B cell (primary cell): Measurements from ENCODE around the gene TMX2. TPM values are rescaled to one million over a fixed set of nuclear protein-coding genes. Genes with fewer than 3 reads are reported as not detected.

ENCODE experiments used
- ATAC-seq: fragments of 200-7000 bp; cut with Tn5 transposase; one replicate; pipeline ENCODE4 v1.10.0; 2021; ENCODE audit warnings: low read depth, mild to moderate bottlenecking, moderate number of reproducible peaks, moderate library complexity
- CTCF ChIA-PET: fragments of 350-600 bp; sonication (Branson Sonifier 250); formaldehyde crosslinking; loops from one replicate; lab custom pipeline; 2021; ENCODE audit warnings: antibody characterized with exemption, inconsistent platforms; lab: Charles Lee
- POLR2A ChIA-PET: fragments of 350-600 bp; sonication (Branson Sonifier 250); formaldehyde crosslinking; loops from one replicate; lab custom pipeline; 2021; ENCODE audit warnings: antibody characterized with exemption; lab: Charles Lee
- DNase-seq: peaks from one replicate; pipeline ENCODE4 v3.0.0; 2013
- H2AFZ ChIP-seq: 2 replicates; pipeline ENCODE4 v1.6.1; 2012; ENCODE audit warnings: mild to moderate bottlenecking, low read depth, low read length; ENCODE audit not compliant: insufficient read depth, poor library complexity, severe bottlenecking
- H3K27ac ChIP-seq, 2 donors: 1 replicate in 1 of 2; 2 replicates in 1 of 2; pipeline ENCODE4 v1.5.1; 2012 to 2013; ENCODE audit warnings: low read length in 2 of 2, mild to moderate bottlenecking in 2 of 2, moderate library complexity in 1 of 2
- H3K27me3 ChIP-seq, 4 experiments: fragments of 200-600 bp in 1 of 4; sonication (generic) in 1 of 4; replicated peaks in 1 of 4; 1 replicate in 2 of 4; 2 replicates in 2 of 4; pipeline versions ENCODE4 v1.6.1 to v1.7.0; 2013 to 2016; ENCODE audit warnings: low read length in 3 of 4, mild to moderate bottlenecking in 2 of 4, mixed read lengths in 1 of 4, moderate library complexity in 1 of 4; ENCODE audit not compliant: insufficient read depth in 4 of 4, control insufficient read depth in 3 of 4; ENCODE audit errors: control extremely low read depth in 1 of 4
- H3K36me3 ChIP-seq, 2 experiments: replicated peaks in 1 of 2; 1 replicate in 1 of 2; 2 replicates in 1 of 2; pipeline versions ENCODE4 v1.6.1 to v1.7.1; 2013; ENCODE audit warnings: low read length in 1 of 2; ENCODE audit not compliant: insufficient read depth in 2 of 2, control insufficient read depth in 1 of 2; ENCODE audit errors: control extremely low read depth in 1 of 2, extremely low read depth in 1 of 2
- H3K4me1 ChIP-seq, 2 donors: fragments of 200-600 bp in 1 of 2; sonication (generic) in 1 of 2; 1 replicate in 1 of 2; 2 replicates in 1 of 2; pipeline versions ENCODE4 v1.5.1 to v1.6.1; 2013 to 2017; ENCODE audit warnings: low read length in 2 of 2; ENCODE audit not compliant: control insufficient read depth in 2 of 2, insufficient read depth in 2 of 2
- H3K4me2 ChIP-seq: replicated peaks from 2 replicates; pipeline ENCODE3; 2012; ENCODE audit warnings: mild to moderate bottlenecking, low read depth, low read length; ENCODE audit not compliant: poor library complexity, severe bottlenecking
- H3K4me3 ChIP-seq, 5 experiments: fragments of 200-600 bp in 1 of 5; sonication (generic) in 1 of 5; 1 replicate in 3 of 5; 2 replicates in 2 of 5; pipeline versions ENCODE4 v1.5.1 to v1.7.0; 2011 to 2016; ENCODE audit warnings: low read length in 4 of 5, mild to moderate bottlenecking in 4 of 5, low read depth in 2 of 5, control low read depth in 1 of 5, moderate library complexity in 1 of 5; ENCODE audit not compliant: insufficient read depth in 1 of 5; ENCODE audit errors: control extremely low read depth in 1 of 5, extremely low read depth in 1 of 5
- H3K79me2 ChIP-seq: fragments of 200-600 bp; sonication (generic); one replicate; pipeline ENCODE4 v1.6.0; 2016; ENCODE audit warnings: low read length; ENCODE audit not compliant: control insufficient read depth, insufficient read depth
- H3K9ac ChIP-seq: fragments of 200-600 bp; sonication (generic); 2 replicates; pipeline ENCODE4 v1.6.1; 2017; ENCODE audit warnings: mild to moderate bottlenecking, low read length, moderate library complexity
- H3K9me3 ChIP-seq, 3 donors: one replicate each; pipeline versions ENCODE4 v1.6.1 to v1.7.1; 2013; ENCODE audit warnings: low read length in 2 of 3; ENCODE audit not compliant: control insufficient read depth in 2 of 3, insufficient read depth in 1 of 3; ENCODE audit errors: control extremely low read depth in 1 of 3
- H4K20me1 ChIP-seq: 2 replicates; pipeline ENCODE4 v1.6.0; 2012; ENCODE audit warnings: mild to moderate bottlenecking, low read length; ENCODE audit not compliant: insufficient read depth, control insufficient read depth, poor library complexity, severe bottlenecking
- H3K27ac Mint-ChIP-seq: one replicate; pipeline ENCODE4 v1.8.0; 2021; ENCODE audit warnings: mixed read lengths
- H3K27me3 Mint-ChIP-seq: one replicate; pipeline ENCODE4 v1.8.0; 2021; ENCODE audit warnings: mixed read lengths
- H3K4me1 Mint-ChIP-seq: one replicate; pipeline ENCODE4 v1.8.0; 2021; ENCODE audit warnings: mixed read lengths
- H3K4me3 Mint-ChIP-seq: one replicate; pipeline ENCODE4 v1.8.0; 2021; ENCODE audit warnings: mixed read lengths
- H3K9me3 Mint-ChIP-seq: one replicate; pipeline ENCODE4 v1.8.0; 2022; ENCODE audit warnings: mixed read lengths; ENCODE audit not compliant: insufficient read depth
- EZH2 ChIP-seq: IDR thresholded peaks from 2 replicates; pipeline ENCODE4 v1.6.1; 2012; ENCODE audit warnings: borderline replicate concordance, low read depth, mild to moderate bottlenecking, moderate library complexity, low read length; ENCODE audit not compliant: insufficient read depth, poor library complexity, severe bottlenecking
- WGBS: methylation state at CpG from one replicate; pipeline ENCODE4 v1.1.5; 2013; ENCODE audit warnings: missing lambda C conversion rate; ENCODE audit not compliant: insufficient coverage; 5-methylcytosine and 5-hydroxymethylcytosine counted together
- intact Hi-C: fragments of 100-400 bp; cut with micrococcal nuclease; formaldehyde crosslinking; loops from one replicate; pipeline ENCODE4 v1.10.0; 2022
- polyA plus RNA-seq: library from polyadenylated mRNA; depleted of rRNA; stranded (reverse); fragments of >200 nt; gene quantifications from 2 replicates; pipeline ENCODE4 v1.2.3, GENCODE V29; 2012
- total RNA-seq, 2 donors: library from RNA; stranded (reverse); fragments of 120-200 nt in 1 of 2; gene quantifications; 1 replicate in 1 of 2; 2 replicates in 1 of 2; pipeline versions ENCODE4 v1.2.3 to v1.2.4, GENCODE V29; 2013 to 2022
- TF ChIP-seq, protein P1 (sequence below): fragments of 200-600 bp; IDR thresholded peaks from one replicate; pipeline ENCODE4 v1.8.0; 2022; ENCODE audit warnings: antibody characterized with exemption, mild to moderate bottlenecking

TMX2 gene
- total and polyA plus RNA-seq, 2 donors (not counting 1 experiment from before 2014, with no cell fraction given): 40.3 to 60.2 TPM

- no peak for ATAC-seq
- CTCF ChIA-PET: interaction anchor here (0.6 to 6.0 kb wide), 3 partner anchors 12 to 1664 kb away, joined by 3 to 68 read pairs (median 6); partner anchors contain the start of gene BTBD18
- Mint-ChIP-seq H3K9me3 (no peaks in the 10 kb centered on the region), H3K4me1 (peaks cover 30% of the 10 kb centered on the region), H3K4me3 (peak overlapping the region; percentile 74), H3K27me3 (no peaks in the 10 kb centered on the region), H3K27ac (no peak overlapping the region)
- Histone ChIP-seq H3K27me3 (no peaks in the 10 kb centered on the region), H2AFZ (no peak overlapping the region), H3K4me1 (peaks cover 15 to 19% of the 10 kb centered on the region in 2 donors), H3K4me2 (peak overlapping the region; percentile 69), H3K9me3 (no peaks in the 10 kb centered on the region), H3K27ac (peak overlapping the region in 1 of 2 donors; percentile 36), H4K20me1 (no peaks in the 10 kb centered on the region), H3K4me3 (no peak overlapping the region), H3K79me2 (peaks cover 70% of the 10 kb centered on the region), H3K36me3 (no peaks in the 10 kb centered on the region), H3K9ac (no peak overlapping the region)
- WGBS: 94% methylated on average over 4 of the region's 4 CpGs
- intact Hi-C loops: no loop called here
- TF ChIP-seq, protein P1, sequence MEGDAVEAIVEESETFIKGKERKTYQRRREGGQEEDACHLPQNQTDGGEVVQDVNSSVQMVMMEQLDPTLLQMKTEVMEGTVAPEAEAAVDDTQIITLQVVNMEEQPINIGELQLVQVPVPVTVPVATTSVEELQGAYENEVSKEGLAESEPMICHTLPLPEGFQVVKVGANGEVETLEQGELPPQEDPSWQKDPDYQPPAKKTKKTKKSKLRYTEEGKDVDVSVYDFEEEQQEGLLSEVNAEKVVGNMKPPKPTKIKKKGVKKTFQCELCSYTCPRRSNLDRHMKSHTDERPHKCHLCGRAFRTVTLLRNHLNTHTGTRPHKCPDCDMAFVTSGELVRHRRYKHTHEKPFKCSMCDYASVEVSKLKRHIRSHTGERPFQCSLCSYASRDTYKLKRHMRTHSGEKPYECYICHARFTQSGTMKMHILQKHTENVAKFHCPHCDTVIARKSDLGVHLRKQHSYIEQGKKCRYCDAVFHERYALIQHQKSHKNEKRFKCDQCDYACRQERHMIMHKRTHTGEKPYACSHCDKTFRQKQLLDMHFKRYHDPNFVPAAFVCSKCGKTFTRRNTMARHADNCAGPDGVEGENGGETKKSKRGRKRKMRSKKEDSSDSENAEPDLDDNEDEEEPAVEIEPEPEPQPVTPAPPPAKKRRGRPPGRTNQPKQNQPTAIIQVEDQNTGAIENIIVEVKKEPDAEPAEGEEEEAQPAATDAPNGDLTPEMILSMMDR: no peak
- no peak for TF ChIP-seq EZH2
- POLR2A ChIA-PET: no interaction called here
- no peak for DNase-seq
Measured at GRCh38 chr11:57764021-57764420, 51.6 kb downstream of the TMX2 start.

DNA sequence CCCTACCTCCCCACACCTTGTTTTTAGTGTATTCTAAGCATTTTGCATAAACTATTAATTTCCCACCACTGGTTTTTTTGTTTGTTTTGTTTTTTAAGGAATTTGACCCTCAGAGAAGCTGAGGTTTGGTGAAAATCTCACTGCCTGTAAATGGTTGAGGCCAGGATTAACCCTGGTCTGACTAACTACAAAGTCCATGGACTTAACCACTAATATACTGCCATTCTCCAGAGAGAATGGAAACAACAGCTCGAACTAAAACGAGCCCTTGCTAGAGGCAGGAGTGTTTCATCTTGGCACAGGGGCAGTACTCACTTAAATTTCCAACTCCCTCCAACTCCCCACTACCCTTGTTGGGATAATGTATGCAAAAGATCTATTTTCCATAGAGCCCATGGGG is 52.2 kb downstream of the TMX2 start:
- WGBS: no CpG with 5 or more reads among the region's 2 CpGs
- peak overlapping the region; percentile 69 for H3K4me2 ChIP-seq
- intact Hi-C loops: no loop called here

More for the DNA sequence above, 52.2 kb downstream of the TMX2 start:
- no peaks in the 10 kb centered on the region for H3K36me3 ChIP-seq
- H3K4me3 ChIP-seq: no peak overlapping the region
- H3K4me1 Mint-ChIP-seq: peaks cover 30% of the 10 kb centered on the region
- H3K9me3 Mint-ChIP-seq: no peaks in the 10 kb centered on the region
- no peak for DNase-seq
- H4K20me1 ChIP-seq: no peaks in the 10 kb centered on the region
- no peaks in the 10 kb centered on the region for H3K27me3 Mint-ChIP-seq
- H3K4me3 Mint-ChIP-seq: no peak overlapping the region
- H3K4me1 ChIP-seq: peaks cover 15 to 19% of the 10 kb centered on the region in 2 donors
- no peak overlapping the region for H3K9ac ChIP-seq
- no peaks in the 10 kb centered on the region for H3K27me3 ChIP-seq
- H3K27ac ChIP-seq: no peak overlapping the region
- TF ChIP-seq, protein P1: no peak
- TF ChIP-seq EZH2: no peak
- POLR2A ChIA-PET: no interaction called here
- H3K79me2 ChIP-seq: peaks cover 75% of the 10 kb centered on the region
- CTCF ChIA-PET: interaction anchor here (0.6 to 6.0 kb wide), 4 partner anchors 13 to 1664 kb away, joined by 3 to 68 read pairs (median 5); partner anchors contain the start of gene BTBD18
- H3K27ac Mint-ChIP-seq: no peak overlapping the region
- no peak overlapping the region for H2AFZ ChIP-seq
- H3K9me3 ChIP-seq: no peaks in the 10 kb centered on the region
- ATAC-seq: no peak
